ENCODE results near the gene TKTL1.

GRCh38 chrX:154332561-154332960 is 37.0 kb downstream of the TKTL1 start:
- no peak for TF ChIP-seq CTCF (conservative IDR thresholded peaks at IDR 0.05; ENCODE audit: low read length)
- TF ChIP-seq EZH2phosphoT487 (IDR thresholded peaks at IDR 0.05; ENCODE audit: borderline replicate concordance, low read depth, low read length): no peak
